OCI-LY7 (cell line): ENCODE data around the gene ARRB1. TPM values are rescaled to one million over a fixed set of nuclear protein-coding genes. Genes with fewer than 3 reads are reported as not detected.

Source experiments
- BruUV-seq: library from RNA; stranded (reverse); fragments of 400-500 nt; replicated peaks from 2 replicates; lab custom pipeline; 2021; lab: Mats Ljungman, UMichigan
- CTCF ChIA-PET: fragments of 300-600 bp; sonication (Branson Sonifier 250); formaldehyde crosslinking; loops from one replicate; lab custom pipeline; 2022; ENCODE audit warnings: antibody characterized with exemption; ENCODE audit not compliant: unreplicated experiment; lab: Charles Lee
- POLR2A ChIA-PET: fragments of 300-600 bp; sonication (Branson Sonifier 250); formaldehyde crosslinking; loops from one replicate; lab custom pipeline; 2022; ENCODE audit warnings: antibody characterized with exemption; lab: Charles Lee
- DNase-seq: peaks from one replicate; pipeline ENCODE4 v3.0.0-alpha.2; 2015; ENCODE audit warnings: low spot score
- H2AFZ ChIP-seq: fragments of 200-600 bp; sonication (generic), shearing (Covaris generic); 2 replicates; pipeline ENCODE4 v1.6.1; 2014; ENCODE audit warnings: mild to moderate bottlenecking, antibody characterized with exemption, low read length, moderate library complexity
- H3K27ac ChIP-seq: fragments of 200-600 bp; sonication (generic); 2 replicates; pipeline ENCODE4 v1.5.1; 2014; ENCODE audit warnings: mixed run types, low read depth, mild to moderate bottlenecking, moderate library complexity, low read length, inconsistent platforms; ENCODE audit not compliant: poor library complexity, severe bottlenecking
- H3K36me3 ChIP-seq: fragments of 200-600 bp; sonication (generic); 2 replicates; pipeline ENCODE4 v1.6.1; 2014; ENCODE audit warnings: mild to moderate bottlenecking, antibody characterized with exemption, low read length, moderate library complexity, mixed read lengths; ENCODE audit not compliant: insufficient read depth
- H3K4me1 ChIP-seq: fragments of 200-600 bp; sonication (generic); 2 replicates; pipeline ENCODE4 v1.5.1; 2014; ENCODE audit warnings: mild to moderate bottlenecking, low read length; ENCODE audit not compliant: insufficient read depth, poor library complexity, severe bottlenecking
- H3K4me2 ChIP-seq: fragments of 200-600 bp; sonication (generic); 2 replicates; pipeline ENCODE4 v1.6.1; 2014; ENCODE audit warnings: mild to moderate bottlenecking, low read length
- H3K4me3 ChIP-seq: fragments of 200-600 bp; sonication (generic); 2 replicates; pipeline ENCODE4 v1.5.1; 2014; ENCODE audit warnings: mild to moderate bottlenecking, low read depth, low read length; ENCODE audit not compliant: poor library complexity, severe bottlenecking
- H3K79me2 ChIP-seq: fragments of 200-600 bp; sonication (generic); 2 replicates; pipeline ENCODE4 v1.6.1; 2016; ENCODE audit warnings: low read depth, mild to moderate bottlenecking, low read length, moderate library complexity, mixed read lengths; ENCODE audit not compliant: insufficient read depth
- H3K9me2 ChIP-seq: fragments of 200-600 bp; sonication (generic); 2 replicates; pipeline ENCODE4 v1.6.1; 2016; ENCODE audit warnings: mild to moderate bottlenecking, low read length, mixed read lengths; ENCODE audit not compliant: insufficient read depth
- H3K9me3 ChIP-seq: fragments of 200-600 bp; sonication (generic); 2 replicates; pipeline ENCODE4 v1.6.1; 2014; ENCODE audit warnings: mild to moderate bottlenecking, mixed run types, low read length, mixed read lengths
- H4K20me1 ChIP-seq: fragments of 200-600 bp; sonication (generic); 2 replicates; pipeline ENCODE4 v1.6.1; 2014; ENCODE audit warnings: mild to moderate bottlenecking, antibody characterized with exemption, low read length, moderate library complexity, mixed read lengths; ENCODE audit not compliant: insufficient read depth
- CTCF ChIP-seq: fragments of 200-600 bp; sonication (generic); conservative IDR thresholded peaks from 2 replicates; pipeline ENCODE4 v1.5.1; 2014; ENCODE audit warnings: mild to moderate bottlenecking, antibody characterized with exemption, low read length, moderate library complexity, mixed read lengths
- EZH2phosphoT487 ChIP-seq: fragments of 200-600 bp; sonication (generic); IDR thresholded peaks from 2 replicates; pipeline ENCODE4 v1.6.1; 2018; ENCODE audit warnings: low read depth, borderline replicate concordance, mild to moderate bottlenecking, mixed run types, antibody characterized with exemption, low read length, moderate library complexity, mixed read lengths
- intact Hi-C: fragments of 100-400 bp; cut with micrococcal nuclease; formaldehyde crosslinking; loops from one replicate; pipeline ENCODE4 v1.10.0; 2022; ENCODE audit not compliant: unreplicated experiment
- total RNA-seq, 2 experiments: library from RNA; depleted of rRNA in 1 of 2; stranded (reverse); fragments of >200 nt in 1 of 2; shearing (Covaris generic) in 1 of 2; gene quantifications; 2 replicates each; pipeline ENCODE4 v1.2.3, GENCODE V29; 2014 to 2022

The ARRB1 gene
- total RNA-seq, 2 experiments from 2014 or later = not detected

GRCh38 chr11:75237050-75237449 is 114.4 kb downstream of the ARRB1 start:
- no peaks in the 10 kb centered on the region for H4K20me1 ChIP-seq
- H3K27ac ChIP-seq = no peak overlapping the region
- no peaks in the 10 kb centered on the region for H3K4me1 ChIP-seq
- intact Hi-C loops = no loop called here
- no peak overlapping the region for H3K4me3 ChIP-seq
- no peaks in the 10 kb centered on the region for H3K9me3 ChIP-seq
- CTCF ChIA-PET = interaction anchor here (0.5 kb wide), 1 partner anchor 32 kb away, joined by 7 read pairs; no protein-coding TSS in a partner anchor
- no peaks in the 10 kb centered on the region for H3K79me2 ChIP-seq
- H3K36me3 ChIP-seq = no peaks in the 10 kb centered on the region
- H2AFZ ChIP-seq = no peak overlapping the region
- no peak for TF ChIP-seq CTCF
- no peak for TF ChIP-seq EZH2phosphoT487
- POLR2A ChIA-PET = no interaction called here
- no peaks in the 10 kb centered on the region for H3K9me2 ChIP-seq
- DNase-seq = no peak
- no peak overlapping the region for H3K4me2 ChIP-seq
- no TSS peak for BruUV-seq

GRCh38 chr11:75236062-75236461 is 115.4 kb downstream of the ARRB1 start:
- CTCF ChIA-PET = no interaction called here
- TF ChIP-seq CTCF = no peak
- TF ChIP-seq EZH2phosphoT487 = no peak
- no peaks in the 10 kb centered on the region for H3K9me3 ChIP-seq
- intact Hi-C loops = no loop called here
- H3K27ac ChIP-seq = no peak overlapping the region
- H2AFZ ChIP-seq = no peak overlapping the region
- no peak overlapping the region for H3K4me2 ChIP-seq
- POLR2A ChIA-PET = no interaction called here
- H3K36me3 ChIP-seq = no peaks in the 10 kb centered on the region
- no peaks in the 10 kb centered on the region for H4K20me1 ChIP-seq
- no peak overlapping the region for H3K4me3 ChIP-seq
- H3K79me2 ChIP-seq = no peaks in the 10 kb centered on the region
- no TSS peak for BruUV-seq
- H3K9me2 ChIP-seq = no peaks in the 10 kb centered on the region
- no peak for DNase-seq
- no peaks in the 10 kb centered on the region for H3K4me1 ChIP-seq

- DNase-seq = peak; percentile 35
- BruUV-seq = no TSS peak
- Histone ChIP-seq H3K79me2 (no peaks in the 10 kb centered on the region), H3K36me3 (no peaks in the 10 kb centered on the region), H3K4me3 (no peak overlapping the region), H3K9me3 (no peaks in the 10 kb centered on the region), H3K27ac (no peak overlapping the region), H2AFZ (no peak overlapping the region), H3K4me2 (no peak overlapping the region), H3K4me1 (no peaks in the 10 kb centered on the region), H4K20me1 (no peaks in the 10 kb centered on the region), H3K9me2 (no peaks in the 10 kb centered on the region)
- TF ChIP-seq CTCF = no peak
- TF ChIP-seq EZH2phosphoT487 = no peak
- intact Hi-C loops = no loop called here
- POLR2A ChIA-PET = no interaction called here
- CTCF ChIA-PET = no interaction called here
Observed at GRCh38 chr11:75233754-75234172, 117.7 kb downstream of the ARRB1 start.
